Trophoblast cell (in vitro differentiated cells and primary cell): Measurements from ENCODE around the gene DIS3L2.

Experiments
- DNase-seq, 2 donors: peaks; one replicate each; pipeline ENCODE4 v3.0.0-alpha.2; 2016
- H2AFZ ChIP-seq: 2 replicates; pipeline ENCODE4 v1.6.1; 2013; ENCODE audit warnings: low read length, moderate library complexity, mild to moderate bottlenecking; ENCODE audit not compliant: insufficient read depth, poor library complexity
- H2AK5ac ChIP-seq: 2 replicates; pipeline ENCODE4 v1.6.1; 2013; ENCODE audit warnings: mild to moderate bottlenecking, low read length
- H2BK120ac ChIP-seq: 2 replicates; pipeline ENCODE4 v1.6.1; 2013; ENCODE audit warnings: low read length, mild to moderate bottlenecking, moderate library complexity; ENCODE audit not compliant: insufficient read depth, poor library complexity
- H2BK12ac ChIP-seq: 2 replicates; pipeline ENCODE4 v1.6.1; 2013; ENCODE audit warnings: mild to moderate bottlenecking, low read length, moderate library complexity
- H2BK5ac ChIP-seq: 2 replicates; pipeline ENCODE4 v1.6.1; 2013; ENCODE audit warnings: low read length, low read depth, moderate library complexity, mild to moderate bottlenecking; ENCODE audit not compliant: poor library complexity
- H3K14ac ChIP-seq: 2 replicates; pipeline ENCODE4 v1.6.1; 2013; ENCODE audit warnings: mild to moderate bottlenecking, low read length
- H3K18ac ChIP-seq: 2 replicates; pipeline ENCODE4 v1.6.1; 2013; ENCODE audit warnings: mild to moderate bottlenecking, low read length
- H3K23ac ChIP-seq: 2 replicates; pipeline ENCODE4 v1.6.1; 2013; ENCODE audit warnings: low read length
- H3K27ac ChIP-seq: 2 replicates; pipeline ENCODE4 v1.5.1; 2013; ENCODE audit warnings: low read depth, mild to moderate bottlenecking, inconsistent platforms, low read length, moderate library complexity
- H3K27me3 ChIP-seq: 2 replicates; pipeline ENCODE4 v1.6.1; 2013; ENCODE audit warnings: inconsistent platforms, mild to moderate bottlenecking, low read length, moderate library complexity; ENCODE audit not compliant: insufficient read depth
- H3K36me3 ChIP-seq, 2 experiments: 1 replicate in 1 of 2; 2 replicates in 1 of 2; pipeline ENCODE4 v1.6.1; 2013; ENCODE audit warnings: low read length in 2 of 2, mild to moderate bottlenecking in 2 of 2, moderate library complexity in 1 of 2; ENCODE audit not compliant: insufficient read depth in 2 of 2, control insufficient read depth in 1 of 2
- H3K4ac ChIP-seq: 2 replicates; pipeline ENCODE4 v1.6.1; 2013; ENCODE audit warnings: low read depth, mild to moderate bottlenecking, low read length, moderate library complexity
- H3K4me1 ChIP-seq, 2 experiments: 1 replicate in 1 of 2; 2 replicates in 1 of 2; pipeline ENCODE4 v1.6.1; 2013; ENCODE audit warnings: low read length in 2 of 2, mild to moderate bottlenecking in 2 of 2, moderate library complexity in 1 of 2; ENCODE audit not compliant: insufficient read depth in 2 of 2, control insufficient read depth in 1 of 2
- H3K4me2 ChIP-seq: 2 replicates; pipeline ENCODE4 v1.6.1; 2013; ENCODE audit warnings: inconsistent platforms, mild to moderate bottlenecking, low read length, moderate library complexity
- H3K4me3 ChIP-seq: 2 replicates; pipeline ENCODE4 v1.5.1; 2013; ENCODE audit warnings: mild to moderate bottlenecking, low read depth, low read length, inconsistent platforms
- H3K79me1 ChIP-seq: one replicate; pipeline ENCODE4 v1.6.1; 2013; ENCODE audit warnings: low read length
- H3K79me2 ChIP-seq: 2 replicates; pipeline ENCODE4 v1.6.1; 2013; ENCODE audit warnings: low read length, mild to moderate bottlenecking; ENCODE audit not compliant: control insufficient read depth, insufficient read depth, poor library complexity
- H3K9ac ChIP-seq: 2 replicates; pipeline ENCODE4 v1.6.1; 2013; ENCODE audit warnings: mild to moderate bottlenecking, low read length
- H3K9me3 ChIP-seq: 2 replicates; pipeline ENCODE4 v1.6.1; 2013; ENCODE audit warnings: low read depth, mild to moderate bottlenecking, control low read depth, inconsistent platforms, low read length; ENCODE audit not compliant: insufficient read depth
- H4K12ac ChIP-seq: 2 replicates; pipeline ENCODE4 v1.6.1; 2013; ENCODE audit warnings: low read depth, mild to moderate bottlenecking, low read length, moderate library complexity
- H4K8ac ChIP-seq: 2 replicates; pipeline ENCODE4 v1.6.1; 2013; ENCODE audit warnings: low read depth, mild to moderate bottlenecking, low read length, moderate library complexity
- H4K91ac ChIP-seq: one replicate; pipeline ENCODE4 v1.6.1; 2013; ENCODE audit warnings: low read depth, mild to moderate bottlenecking, low read length, moderate library complexity
- WGBS: extraction: QIAGEN DNeasy Blood & Tissue Kit; methylation state at CpG from one replicate; pipeline ENCODE4 v1.1.7; 2013; ENCODE audit warnings: missing lambda C conversion rate; ENCODE audit not compliant: insufficient read length, insufficient coverage; ENCODE audit errors: extremely low coverage; 5-methylcytosine and 5-hydroxymethylcytosine counted together

The DIS3L2 gene

DNA sequence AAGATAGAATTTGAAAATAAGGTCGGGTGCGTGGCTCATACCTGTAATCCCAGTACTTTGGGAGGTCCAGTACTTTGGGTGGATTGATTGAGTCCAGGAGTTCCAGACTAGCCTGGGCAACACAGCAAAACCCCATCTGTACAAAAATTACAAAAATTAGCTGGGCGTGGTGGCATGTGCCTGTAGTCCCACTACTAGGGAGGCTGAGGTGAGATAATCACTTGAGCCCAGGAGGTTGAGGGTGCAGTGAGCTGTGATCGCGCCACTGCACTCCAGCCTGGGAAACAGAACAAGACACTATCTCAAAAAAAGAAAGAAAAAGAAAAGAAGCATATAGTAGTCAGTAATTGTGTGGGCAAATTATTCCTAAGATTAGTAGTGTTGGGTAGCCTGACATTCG, 222.8 kb downstream of the DIS3L2 start:
- Histone ChIP-seq H3K79me2 (no peaks in the 10 kb centered on the region), H3K27me3 (no peaks in the 10 kb centered on the region), H4K8ac (no peak overlapping the region), H3K4me3 (no peak overlapping the region), H3K18ac (no peak overlapping the region), H3K23ac (no peak overlapping the region), H4K12ac (no peak overlapping the region), H3K9me3 (no peaks in the 10 kb centered on the region), H2AFZ (no peak overlapping the region), H2BK120ac (no peak overlapping the region), H2BK5ac (no peak overlapping the region), H2AK5ac (no peak overlapping the region), H3K27ac (no peak overlapping the region), H3K4me1 (no peaks in the 10 kb centered on the region), H3K36me3 (peaks cover 0 to 2% of the 10 kb centered on the region in 2 experiments), H3K9ac (no peak overlapping the region), H3K4ac (no peak overlapping the region), H2BK12ac (no peak overlapping the region), H4K91ac (no peak overlapping the region), H3K14ac (no peak overlapping the region), H3K79me1 (no peaks in the 10 kb centered on the region), H3K4me2 (no peak overlapping the region)
- no CpG with 5 or more reads among the region's 6 CpGs for WGBS
- DNase-seq, result no peak

- Histone ChIP-seq H3K4ac (no peak overlapping the region), H3K9ac (no peak overlapping the region), H3K9me3 (peaks cover 2% of the 10 kb centered on the region), H2AK5ac (no peak overlapping the region), H3K14ac (no peak overlapping the region), H3K23ac (no peak overlapping the region), H2BK12ac (no peak overlapping the region), H3K18ac (no peak overlapping the region), H3K79me2 (no peaks in the 10 kb centered on the region), H2BK5ac (no peak overlapping the region), H3K36me3 (peaks cover 2 to 5% of the 10 kb centered on the region in 2 experiments), H3K4me2 (no peak overlapping the region), H3K4me1 (no peaks in the 10 kb centered on the region), H4K8ac (no peak overlapping the region), H4K12ac (no peak overlapping the region), H4K91ac (no peak overlapping the region), H2AFZ (no peak overlapping the region), H3K27ac (no peak overlapping the region), H3K27me3 (no peaks in the 10 kb centered on the region), H2BK120ac (no peak overlapping the region), H3K4me3 (no peak overlapping the region), H3K79me1 (no peaks in the 10 kb centered on the region)
- no peak for DNase-seq
- no CpG with 5 or more reads among the region's 2 CpGs for WGBS
Observed at GRCh38 chr2:232190796-232191195, 229.3 kb downstream of the DIS3L2 start.

DNA sequence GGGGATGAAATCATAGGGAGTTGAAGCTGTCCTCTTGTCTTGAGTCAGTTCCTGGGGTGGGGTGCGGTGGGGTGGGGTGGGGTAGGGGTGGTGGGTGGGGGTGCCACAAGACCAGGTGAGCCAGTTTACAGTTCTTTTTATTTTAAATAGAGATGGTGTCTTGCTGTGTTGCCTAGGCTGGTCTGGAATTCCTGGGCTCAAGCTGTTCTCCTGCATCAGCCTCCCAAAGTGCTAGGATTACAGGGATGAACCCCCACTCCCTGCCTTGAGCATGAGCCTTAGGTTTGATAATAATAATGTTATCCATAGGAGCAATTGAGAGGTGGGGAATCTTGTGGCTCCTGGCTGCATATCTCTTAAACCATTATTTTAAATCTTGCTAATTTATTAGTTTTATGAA, 234.0 kb downstream of the DIS3L2 start:
- no CpG with 5 or more reads among the region's 1 CpG for WGBS
- Histone ChIP-seq H2AFZ (no peak overlapping the region), H3K79me2 (no peaks in the 10 kb centered on the region), H3K27ac (no peak overlapping the region), H2BK5ac (no peak overlapping the region), H2AK5ac (no peak overlapping the region), H4K91ac (no peak overlapping the region), H4K12ac (no peak overlapping the region), H3K18ac (no peak overlapping the region), H3K27me3 (no peaks in the 10 kb centered on the region), H3K36me3 (peaks cover 2% of the 10 kb centered on the region in 2 experiments), H2BK120ac (no peak overlapping the region), H3K4me3 (no peak overlapping the region), H3K4me2 (no peak overlapping the region), H3K14ac (no peak overlapping the region), H3K79me1 (no peaks in the 10 kb centered on the region), H3K9me3 (peaks cover 2% of the 10 kb centered on the region), H3K4ac (no peak overlapping the region), H3K23ac (no peak overlapping the region), H3K9ac (no peak overlapping the region), H2BK12ac (no peak overlapping the region), H4K8ac (no peak overlapping the region), H3K4me1 (no peaks in the 10 kb centered on the region)
- DNase-seq, result no peak

- no peak overlapping the region for H3K4me2 ChIP-seq
- no peak overlapping the region for H3K18ac ChIP-seq
- H4K12ac ChIP-seq, result no peak overlapping the region
- no peak overlapping the region for H2BK5ac ChIP-seq
- no peak overlapping the region for H3K4ac ChIP-seq
- no peak overlapping the region for H3K9ac ChIP-seq
- peaks cover 2% of the 10 kb centered on the region in 2 experiments for H3K36me3 ChIP-seq
- no peaks in the 10 kb centered on the region for H3K4me1 ChIP-seq
- H3K23ac ChIP-seq, result no peak overlapping the region
- H3K79me2 ChIP-seq, result no peaks in the 10 kb centered on the region
- no peak overlapping the region for H4K8ac ChIP-seq
- no peak for DNase-seq
- no peak overlapping the region for H3K4me3 ChIP-seq
- H3K14ac ChIP-seq, result no peak overlapping the region
- H2AFZ ChIP-seq, result no peak overlapping the region
- H3K9me3 ChIP-seq, result peaks cover 2% of the 10 kb centered on the region
- H3K27ac ChIP-seq, result no peak overlapping the region
- H2AK5ac ChIP-seq, result no peak overlapping the region
- H4K91ac ChIP-seq, result no peak overlapping the region
- no peak overlapping the region for H2BK12ac ChIP-seq
- H3K27me3 ChIP-seq, result no peaks in the 10 kb centered on the region
- H2BK120ac ChIP-seq, result no peak overlapping the region
- H3K79me1 ChIP-seq, result no peaks in the 10 kb centered on the region
Observed at GRCh38 chr2:232196802-232197201, 235.3 kb downstream of the DIS3L2 start.
